MM.1S (cell line): ENCODE measurements around the gene KRT73.

Experiments used
- CTCF ChIP-seq: fragments of 300-600 bp; sonication (generic); IDR thresholded peaks from 2 replicates; pipeline ENCODE4 v1.5.1; 2016; ENCODE audit warnings: antibody characterized with exemption, low read length, mixed read lengths
- EZH2 ChIP-seq: fragments of 300-600 bp; sonication (generic); optimal IDR thresholded peaks from 2 replicates; pipeline ENCODE3; 2017; ENCODE audit warnings: low read depth, mild to moderate bottlenecking, antibody characterized with exemption, low read length, mixed read lengths
- EZH2phosphoT487 ChIP-seq: fragments of 300-600 bp; sonication (generic); IDR thresholded peaks from 2 replicates; pipeline ENCODE4 v1.6.1; 2018; ENCODE audit warnings: antibody characterized with exemption, low read length

- TF ChIP-seq CTCF (no peak), EZH2 (no peak), EZH2phosphoT487 (no peak)
Observed at GRCh38 chr12:52618866-52619265, 507 bp upstream of the KRT73 start.
